Measurements from ENCODE around the gene HOXB7. TPM values are rescaled to one million over a fixed set of nuclear protein-coding genes. Genes with fewer than 3 reads are reported as not detected.

Gene HOXB7
- total and polyA plus RNA-seq, 10 of the 15 experiments (the other 5 are each of a cell fraction or from before 2014, with no cell fraction given): 2.8 to 7.4 (median 4.2) TPM

GRCh38 chr17:48579760-48580554, 30.9 kb downstream of the HOXB7 start:
- intact Hi-C loops (cut with micrococcal nuclease; ENCODE audit: unreplicated experiment) (no loop called here), in situ Hi-C loops (cut with MboI) (no loop called here)
- Histone ChIP-seq H3K79me2 (ENCODE audit: control insufficient read depth, insufficient read depth, low read length) (peaks cover 7% of the 10 kb centered on the region), H4K20me1 (ENCODE audit: control insufficient read depth, insufficient read depth) (no peaks in the 10 kb centered on the region), H3K27ac (ENCODE audit: control insufficient read depth, insufficient read depth) (no peak overlapping the region), H3K4me1 (ENCODE audit: control insufficient read depth, insufficient read depth, low read length) (peaks cover 23% of the 10 kb centered on the region), H3K36me3 (ENCODE audit: control insufficient read depth in 2 of 2, insufficient read depth in 2 of 2, low read length in 1 of 2) (no peaks in the 10 kb centered on the region), H3K4me3 (peak overlapping the region; percentile 32; the same call in 1 of the 2 replicates), H3K9me3 (replicated peaks; ENCODE audit: control insufficient read depth, insufficient read depth, low read length) (no peaks in the 10 kb centered on the region), H2AFZ (ENCODE audit: control insufficient read depth, low read depth, low read length) (no peak overlapping the region), H3K9ac (ENCODE audit: control insufficient read depth, insufficient read depth, low read length) (no peak overlapping the region), H3K4me2 (ENCODE audit: control insufficient read depth, insufficient read depth) (no peak overlapping the region), H3K27me3 (replicated peaks in 1 of 2; ENCODE audit: control insufficient read depth in 2 of 2, insufficient read depth in 2 of 2, low read length in 1 of 2) (no peaks in the 10 kb centered on the region)
- DNase-seq (ENCODE audit: low read depth, low spot score) (no peak), FAIRE-seq (no peak), ATAC-seq (no peak)
- TF ChIP-seq CTCF (IDR thresholded peaks at IDR 0.05 in 2 of 3, conservative IDR thresholded peaks at IDR 0.05 in 1 of 3; ENCODE audit: control insufficient read depth in 2 of 3, extremely low read depth in 1 of 3, insufficient read depth in 1 of 3, low read depth in 3 of 3, low read length in 3 of 3) (no peak), BRCA1 (IDR thresholded peaks at IDR 0.05; ENCODE audit: low read depth, low read length) (no peak), WRNIP1 (IDR thresholded peaks at IDR 0.05; ENCODE audit: borderline replicate concordance, low read depth, low read length) (no peak), MLLT1 (IDR thresholded peaks at IDR 0.05) (peak; percentile 39; the same call in 1 of the 2 replicates), TARDBP (IDR thresholded peaks at IDR 0.05; ENCODE audit: borderline replicate concordance) (no peak), IRF3 (IDR thresholded peaks at IDR 0.05) (no peak), CHD4 (IDR thresholded peaks at IDR 0.05) (no peak), ZNF384 (IDR thresholded peaks at IDR 0.05; ENCODE audit: borderline replicate concordance, low read depth, low read length) (peak; percentile 52; the same call in 1 of the 2 replicates), CEBPB (IDR thresholded peaks at IDR 0.05; ENCODE audit: borderline replicate concordance in 1 of 2, low read depth in 2 of 2, low read length in 2 of 2) (no peak), E4F1 (IDR thresholded peaks at IDR 0.05; ENCODE audit: borderline replicate concordance, partially characterized antibody) (no peak)
- BruUV-seq (replicated peaks): no TSS peak
- POLR2A ChIA-PET: interaction anchor here (0.6 to 0.7 kb wide), 3 partner anchors 98 to 485 kb away, joined by 3 to 5 read pairs (median 3); no protein-coding TSS in a partner anchor
- WGBS (ENCODE audit: insufficient coverage, insufficient replicate concordance, low lambda C conversion rate, missing lambda C conversion rate): 64% methylated on average over 26 of the region's 26 CpGs
- RAD21 ChIA-PET (ENCODE audit: unreplicated experiment): interaction anchor here (0.6 to 1.2 kb wide), 2 partner anchors 83 to 243 kb away, joined by 3 read pairs; no protein-coding TSS in a partner anchor
- CTCF ChIA-PET: interaction anchor here (0.8 to 1.3 kb wide), 2 partner anchors 87 to 318 kb away, joined by 3 read pairs; no protein-coding TSS in a partner anchor
- SMC1A ChIA-PET (ENCODE audit: uncharacterized antibody, unreplicated experiment): interaction anchor here (0.6 to 1.1 kb wide), 4 partner anchors 69 to 635 kb away, joined by 3 to 8 read pairs (median 4); no protein-coding TSS in a partner anchor

All from GM12878 (cell line).